22Rv1 (cell line): ENCODE measurements around the gene SELENOS.

Experiments used
- H3K27ac ChIP-seq: fragments of 450-650 bp; 2 replicates; pipeline ENCODE4 v1.5.1; 2017
- CTCF ChIP-seq: fragments of 450-650 bp; IDR thresholded peaks from 2 replicates; pipeline ENCODE4 v1.5.1; 2017; ENCODE audit warnings: mild to moderate bottlenecking
- ZFX ChIP-seq: fragments of 450-650 bp; IDR thresholded peaks from 2 replicates; pipeline ENCODE4 v1.6.1; 2017; ENCODE audit warnings: antibody characterized with exemption, borderline replicate concordance

The SELENOS gene

GRCh38 chr15:101316529-101316928 is 39.2 kb upstream of the SELENOS start:
- H3K27ac ChIP-seq, result no peak overlapping the region
- TF ChIP-seq ZFX, result no peak

GRCh38 chr15:101315736-101316135 is 38.5 kb upstream of the SELENOS start:
- no peak overlapping the region for H3K27ac ChIP-seq
- no peak for TF ChIP-seq ZFX
- TF ChIP-seq CTCF, result no peak

GRCh38 chr15:101314336-101315125 is 37.2 kb upstream of the SELENOS start:
- TF ChIP-seq CTCF (no peak), ZFX (no peak)

GRCh38 chr15:101313041-101313761 is 35.9 kb upstream of the SELENOS start:
- TF ChIP-seq ZFX (no peak), CTCF (no peak)
- H3K27ac ChIP-seq, result no peak overlapping the region

More at GRCh38 chr15:101314336-101315125, 37.2 kb upstream of the SELENOS start:
- no peak overlapping the region for H3K27ac ChIP-seq

GRCh38 chr15:101310508-101310907 is 33.2 kb upstream of the SELENOS start:
- no peak for TF ChIP-seq ZFX
- TF ChIP-seq CTCF, result no peak
- no peak overlapping the region for H3K27ac ChIP-seq

- no peak for TF ChIP-seq ZFX
- TF ChIP-seq CTCF, result no peak
- H3K27ac ChIP-seq, result no peak overlapping the region
Measured at GRCh38 chr15:101310161-101310480, 32.8 kb upstream of the SELENOS start.

GRCh38 chr15:101309436-101310160 is 32.3 kb upstream of the SELENOS start:
- no peak overlapping the region for H3K27ac ChIP-seq
- TF ChIP-seq CTCF (no peak), ZFX (no peak)
